GM23338 (cell line): ENCODE data around the gene TMEM247. TPM values are rescaled to one million over a fixed set of nuclear protein-coding genes. Genes with fewer than 3 reads are reported as not detected.

Source experiments
- ATAC-seq: fragments of 200-7000 bp; cut with Tn5 transposase; 3 replicates; pipeline ENCODE4 v1.9.1; 2020
- DNase-seq: peaks from one replicate; pipeline ENCODE4 v3.0.0-alpha.2; 2015; ENCODE audit warnings: low spot score
- H2AFZ ChIP-seq: fragments of 200-600 bp; sonication (generic); 2 replicates; pipeline ENCODE4 v1.8.0; 2016; ENCODE audit warnings: antibody characterized with exemption, mild to moderate bottlenecking, moderate library complexity
- H3F3A ChIP-seq: fragments of 200-600 bp; sonication (generic); replicated peaks from 2 replicates; pipeline ENCODE4 v1.8.0; 2017; ENCODE audit warnings: antibody characterized with exemption, mixed run types, low read depth
- H3K27ac ChIP-seq: fragments of 200-600 bp; sonication (generic); 2 replicates; pipeline ENCODE4 v1.6.1; 2016; ENCODE audit warnings: low read depth
- H3K27me3 ChIP-seq: fragments of 200-600 bp; sonication (generic); 2 replicates; pipeline ENCODE4 v1.8.0; 2016; ENCODE audit warnings: mild to moderate bottlenecking, mixed run types, moderate library complexity; ENCODE audit not compliant: insufficient read depth
- H3K36me3 ChIP-seq: fragments of 200-600 bp; sonication (generic); 2 replicates; pipeline ENCODE4 v1.8.0; 2016; ENCODE audit warnings: mild to moderate bottlenecking; ENCODE audit not compliant: insufficient read depth
- H3K4me1 ChIP-seq: fragments of 200-600 bp; sonication (generic); 2 replicates; pipeline ENCODE4 v1.8.0; 2016; ENCODE audit warnings: mild to moderate bottlenecking, moderate library complexity; ENCODE audit not compliant: insufficient read depth
- H3K4me2 ChIP-seq: fragments of 200-600 bp; sonication (generic); 2 replicates; pipeline ENCODE4 v1.7.1; 2017; ENCODE audit warnings: mixed run types
- H3K4me3 ChIP-seq: fragments of 200-600 bp; sonication (generic); 2 replicates; pipeline ENCODE4 v1.6.1; 2016; ENCODE audit warnings: mixed run types
- H3K79me2 ChIP-seq: fragments of 200-600 bp; sonication (generic); replicated peaks from 2 replicates; pipeline ENCODE4 v1.8.0; 2017; ENCODE audit warnings: mild to moderate bottlenecking; ENCODE audit not compliant: insufficient read depth
- H3K9me2 ChIP-seq: fragments of 200-600 bp; sonication (generic); 2 replicates; pipeline ENCODE4 v1.8.0; 2017; ENCODE audit not compliant: insufficient read depth
- H4K20me1 ChIP-seq: fragments of 200-600 bp; sonication (generic); replicated peaks from 2 replicates; pipeline ENCODE4 v1.8.0; 2017; ENCODE audit warnings: mild to moderate bottlenecking; ENCODE audit not compliant: insufficient read depth
- H3K27ac Mint-ChIP-seq: 2 replicates; pipeline ENCODE4 v1.8.0; 2020; ENCODE audit warnings: inconsistent platforms, mild to moderate bottlenecking, moderate library complexity, mixed read lengths
- H3K27me3 Mint-ChIP-seq: 3 replicates; pipeline ENCODE4 v1.8.0; 2022; ENCODE audit warnings: low read depth, mild to moderate bottlenecking, moderate library complexity, mixed read lengths, inconsistent platforms; ENCODE audit not compliant: insufficient read depth, poor library complexity
- H3K36me3 Mint-ChIP-seq: 3 replicates; pipeline ENCODE4 v1.8.0; 2021; ENCODE audit warnings: low read depth, mild to moderate bottlenecking, inconsistent platforms, moderate library complexity, mixed read lengths
- H3K4me1 Mint-ChIP-seq: 3 replicates; pipeline ENCODE4 v1.8.0; 2020; ENCODE audit warnings: mild to moderate bottlenecking, inconsistent platforms, mixed read lengths
- H3K4me3 Mint-ChIP-seq: 3 replicates; pipeline ENCODE4 v1.8.0; 2021; ENCODE audit warnings: moderate library complexity, mild to moderate bottlenecking, inconsistent platforms, mixed read lengths
- H3K9me3 Mint-ChIP-seq: 3 replicates; pipeline ENCODE4 v1.8.0; 2020; ENCODE audit warnings: moderate library complexity, mild to moderate bottlenecking, inconsistent platforms, mixed read lengths
- CREB1 ChIP-seq: fragments of 250-450 bp; sonication (Bioruptor Pico); IDR thresholded peaks from 2 replicates; pipeline ENCODE4 v1.5.0; 2020; ENCODE audit warnings: low read depth, mild to moderate bottlenecking, moderate library complexity
- CTCF ChIP-seq, 2 experiments: fragments of 200-600 bp in 1 of 2; sonication (generic) in 1 of 2; conservative IDR thresholded peaks; 2 replicates each; pipeline versions ENCODE4 v1.5.1 to v1.6.1; 2016 to 2017; ENCODE audit warnings: antibody characterized with exemption in 2 of 2, low read depth in 2 of 2, mild to moderate bottlenecking in 2 of 2, moderate library complexity in 1 of 2
- ETS1 ChIP-seq: IDR thresholded peaks from 2 replicates; pipeline ENCODE4 v1.6.1; 2016; ENCODE audit warnings: antibody characterized with exemption
- EZH2 ChIP-seq: fragments of 200-600 bp; sonication (generic); IDR thresholded peaks from one replicate; pipeline ENCODE4 v1.8.0; 2017; ENCODE audit warnings: antibody characterized with exemption, mild to moderate bottlenecking, low read depth; ENCODE audit not compliant: unreplicated experiment
- EZH2phosphoT487 ChIP-seq: fragments of 200-600 bp; sonication (generic); IDR thresholded peaks from one replicate; pipeline ENCODE4 v1.8.1; 2018; ENCODE audit warnings: antibody characterized with exemption; ENCODE audit not compliant: unreplicated experiment
- JUNB ChIP-seq: IDR thresholded peaks from one replicate; pipeline ENCODE4 v1.6.1; 2016; ENCODE audit warnings: antibody characterized with exemption; ENCODE audit not compliant: unreplicated experiment
- NANOG ChIP-seq: IDR thresholded peaks from 2 replicates; pipeline ENCODE4 v1.6.1; 2016; ENCODE audit warnings: antibody characterized with exemption, borderline replicate concordance
- STAT1 ChIP-seq: IDR thresholded peaks from one replicate; pipeline ENCODE4 v1.6.1; 2016; ENCODE audit warnings: antibody characterized with exemption; ENCODE audit not compliant: unreplicated experiment
- ZNF331 ChIP-seq: fragments of 250-450 bp; sonication (Bioruptor Pico); IDR thresholded peaks from 2 replicates; pipeline ENCODE4 v1.5.0; 2020; ENCODE audit warnings: low read depth, mild to moderate bottlenecking, moderate library complexity
- ZNF462 ChIP-seq: fragments of 250-450 bp; sonication (Bioruptor Pico); IDR thresholded peaks from 2 replicates; pipeline ENCODE4 v1.5.0; 2020; ENCODE audit warnings: mild to moderate bottlenecking, moderate library complexity
- polyA plus RNA-seq: library from polyadenylated mRNA; unstranded; fragments of >200 nt; fragmentation: Nextera tagmentation; extraction: Ambion mirVana; gene quantifications from 2 replicates; pipeline ENCODE4 v1.2.1, GENCODE V29; 2016
- total RNA-seq: library from RNA; depleted of rRNA; stranded (reverse); fragments of >200 nt; shearing (Covaris generic); gene quantifications from 2 replicates; pipeline ENCODE4 v1.2.3, GENCODE V29; 2014

The TMEM247 gene
- total and polyA plus RNA-seq, 2 experiments from 2014 or later, result not detected

- Mint-ChIP-seq H3K36me3 (no peaks in the 10 kb centered on the region), H3K4me1 (peaks cover 7% of the 10 kb centered on the region; the same call in 2 of the 3 replicates), H3K27ac (no peak overlapping the region), H3K27me3 (no peaks in the 10 kb centered on the region), H3K4me3 (no peak overlapping the region), H3K9me3 (no peaks in the 10 kb centered on the region)
- Histone ChIP-seq H3K4me1 (no peaks in the 10 kb centered on the region), H3K9me2 (0 out of 2 replicates have a peak, but pooled peaks cover 6% of the 10 kb centered on the region), H3F3A (no peaks in the 10 kb centered on the region), H2AFZ (no peak overlapping the region), H3K79me2 (no peaks in the 10 kb centered on the region), H3K36me3 (no peaks in the 10 kb centered on the region), H3K27ac (no peak overlapping the region), H4K20me1 (no peaks in the 10 kb centered on the region), H3K4me2 (no peak overlapping the region), H3K4me3 (no peak overlapping the region), H3K27me3 (no peaks in the 10 kb centered on the region)
- DNase-seq (no peak), ATAC-seq (no peak)
- TF ChIP-seq CREB1 (CRISPR knock-in tag) (no peak), EZH2 (no peak), ZNF331 (CRISPR knock-in tag) (no peak), STAT1 (no peak), CTCF (conservative IDR thresholded peaks at IDR 0.05; ENCODE audit: low read depth in 2 of 2) (no peak), EZH2phosphoT487 (no peak), NANOG (no peak), JUNB (no peak), ZNF462 (no peak), ETS1 (no peak)
Measured at GRCh38 chr2:46459694-46460093, 19.7 kb upstream of the TMEM247 start.
